SK-N-MC (cell line): ENCODE data around the gene ABHD12.

ENCODE experiments used
- DNase-seq: peaks from one replicate; pipeline ENCODE4 v3.0.0-alpha.2; 2011; ENCODE audit warnings: low read depth, low spot score
- H3K27ac ChIP-seq: fragments of 200-600 bp; sonication (generic); 2 replicates; pipeline ENCODE4 v1.5.1; 2016; ENCODE audit warnings: mixed run types
- H3K36me3 ChIP-seq: fragments of 200-600 bp; sonication (generic); 2 replicates; pipeline ENCODE4 v1.6.1; 2017; ENCODE audit warnings: antibody characterized with exemption, low read length, mixed read lengths; ENCODE audit not compliant: insufficient read depth
- H3K4me3 ChIP-seq: fragments of 200-600 bp; sonication (generic); 2 replicates; pipeline ENCODE4 v1.5.1; 2016
- H3K9ac ChIP-seq: fragments of 200-600 bp; sonication (generic); 2 replicates; pipeline ENCODE4 v1.8.0; 2017; ENCODE audit warnings: mixed run types, mixed read lengths; ENCODE audit not compliant: insufficient read length
- H3K9me3 ChIP-seq: fragments of 200-600 bp; sonication (generic); 2 replicates; pipeline ENCODE4 v1.6.1; 2017; ENCODE audit warnings: low read depth, mild to moderate bottlenecking, antibody characterized with exemption, low read length, moderate library complexity, mixed read lengths
- EZH2 ChIP-seq: fragments of 200-600 bp; sonication (generic); IDR thresholded peaks from one replicate; pipeline ENCODE4 v1.6.1; 2017; ENCODE audit warnings: antibody characterized with exemption
- FOXP2 ChIP-seq: optimal IDR thresholded peaks from 2 replicates; pipeline ENCODE3; 2011; ENCODE audit warnings: mild to moderate bottlenecking, moderate library complexity; ENCODE audit not compliant: insufficient read depth; ENCODE audit errors: extremely low read length, control extremely low read depth
- POLR2AphosphoS5 ChIP-seq: IDR thresholded peaks from 2 replicates; pipeline ENCODE4 v1.6.1; 2012; ENCODE audit warnings: mild to moderate bottlenecking, low read depth, low read length, borderline replicate concordance

ABHD12 gene

GRCh38 chr20:25282796-25283195, 107.8 kb downstream of the ABHD12 start:
- Histone ChIP-seq H3K27ac (no peak overlapping the region), H3K9ac (no peak overlapping the region), H3K9me3 (no peaks in the 10 kb centered on the region), H3K4me3 (no peak overlapping the region), H3K36me3 (peaks cover 3% of the 10 kb centered on the region; the same call in 1 of the 2 replicates)
- no peak for TF ChIP-seq EZH2
- TF ChIP-seq POLR2AphosphoS5 = no peak
- no peak for TF ChIP-seq FOXP2
- no peak for DNase-seq

- no peak for DNase-seq
- H3K4me3 ChIP-seq = no peak overlapping the region
- no peak overlapping the region for H3K27ac ChIP-seq
These were observed 108.4 kb downstream of the ABHD12 start for GRCh38 chr20:25282034-25282781.

GRCh38 chr20:25281541-25281991, 109.1 kb downstream of the ABHD12 start:
- no peak for DNase-seq
- Histone ChIP-seq H3K9ac (no peak overlapping the region), H3K9me3 (no peaks in the 10 kb centered on the region), H3K27ac (no peak overlapping the region), H3K4me3 (no peak overlapping the region), H3K36me3 (no peaks in the 10 kb centered on the region; the same call in 1 of the 2 replicates)
- TF ChIP-seq FOXP2 = no peak
- TF ChIP-seq EZH2 = no peak
- TF ChIP-seq POLR2AphosphoS5 = no peak

More at GRCh38 chr20:25282034-25282781, 108.4 kb downstream of the ABHD12 start:
- no peak overlapping the region for H3K9ac ChIP-seq
- TF ChIP-seq POLR2AphosphoS5 = no peak
- no peak for TF ChIP-seq FOXP2
- TF ChIP-seq EZH2 = no peak
- H3K9me3 ChIP-seq = no peaks in the 10 kb centered on the region
- no peaks in the 10 kb centered on the region; the same call in 1 of the 2 replicates for H3K36me3 ChIP-seq

- Histone ChIP-seq H3K4me3 (no peak overlapping the region), H3K27ac (no peak overlapping the region), H3K9ac (no peak overlapping the region), H3K36me3 (no peaks in the 10 kb centered on the region; the same call in 1 of the 2 replicates), H3K9me3 (no peaks in the 10 kb centered on the region)
- DNase-seq = no peak
- TF ChIP-seq POLR2AphosphoS5 (no peak), FOXP2 (no peak), EZH2 (no peak)
These were observed 109.8 kb downstream of the ABHD12 start for GRCh38 chr20:25280574-25281535.

- Histone ChIP-seq H3K27ac (no peak overlapping the region), H3K9ac (no peak overlapping the region), H3K36me3 (no peaks in the 10 kb centered on the region; the same call in 1 of the 2 replicates), H3K4me3 (no peak overlapping the region), H3K9me3 (no peaks in the 10 kb centered on the region)
- TF ChIP-seq EZH2 (no peak), POLR2AphosphoS5 (no peak), FOXP2 (no peak)
- no peak for DNase-seq
These were observed 110.5 kb downstream of the ABHD12 start for GRCh38 chr20:25280051-25280573.

GRCh38 chr20:25279403-25279802, 111.2 kb downstream of the ABHD12 start:
- Histone ChIP-seq H3K9me3 (no peaks in the 10 kb centered on the region), H3K36me3 (no peaks in the 10 kb centered on the region; the same call in 1 of the 2 replicates), H3K4me3 (no peak overlapping the region), H3K27ac (no peak overlapping the region), H3K9ac (no peak overlapping the region)
- no peak for DNase-seq
- TF ChIP-seq FOXP2 = no peak
- no peak for TF ChIP-seq POLR2AphosphoS5
- TF ChIP-seq EZH2 = no peak

GRCh38 chr20:25278636-25279361, 111.8 kb downstream of the ABHD12 start:
- H3K27ac ChIP-seq = no peak overlapping the region
- no peaks in the 10 kb centered on the region for H3K9me3 ChIP-seq
- no peak overlapping the region for H3K4me3 ChIP-seq
- DNase-seq = no peak
- no peak overlapping the region for H3K9ac ChIP-seq
- H3K36me3 ChIP-seq = no peaks in the 10 kb centered on the region
- TF ChIP-seq EZH2 = no peak
- no peak for TF ChIP-seq POLR2AphosphoS5
- no peak for TF ChIP-seq FOXP2
